ENCODE data around the gene MAP3K6.
A peak's percentile ranks its signal among the peaks of the same experiment; 100 is the strongest.
"Not testable (repeated sequence)": the region's sequence is repeated elsewhere in the genome, so short reads cannot be mapped to it uniquely, and the experiment has no call there.

The MAP3K6 gene

GRCh38 chr1:27395441-27396195 is 28.9 kb upstream of the MAP3K6 start:
- DNase-seq (ENCODE audit: low spot score): peak; percentile 89

GRCh38 chr1:27394925-27395324 is 28.2 kb upstream of the MAP3K6 start:
- DNase-seq (ENCODE audit: low spot score): no peak

GRCh38 chr1:27394282-27394658 is 27.5 kb upstream of the MAP3K6 start:
- no peak for DNase-seq (ENCODE audit: low spot score)

- no peak for DNase-seq (ENCODE audit: low spot score)
These were observed 27.0 kb upstream of the MAP3K6 start for GRCh38 chr1:27393641-27394281.

- peak; percentile 57 for DNase-seq (ENCODE audit: low spot score)
These were observed 26.2 kb upstream of the MAP3K6 start for GRCh38 chr1:27392778-27393635.

- peak; percentile 94 for DNase-seq (ENCODE audit: low spot score)
These were observed 25.5 kb upstream of the MAP3K6 start, which contains the start of gene GPR3 for GRCh38 chr1:27392096-27392777. TSS of gene GPR3 (plus strand) at chr1:27392622. CDS start at chr1:27393799, 1,177 bp downstream.

GRCh38 chr1:27391511-27392095 is 24.8 kb upstream of the MAP3K6 start:
- DNase-seq (ENCODE audit: low spot score): peak; percentile 67

GRCh38 chr1:27388337-27389005 is 21.7 kb upstream of the MAP3K6 start:
- DNase-seq (ENCODE audit: low spot score): peak; percentile 70

GRCh38 chr1:27384797-27385196 is 18.0 kb upstream of the MAP3K6 start:
- not testable (repeated sequence) for DNase-seq (ENCODE audit: low spot score)

GRCh38 chr1:27383661-27384060 is 16.9 kb upstream of the MAP3K6 start:
- no peak for DNase-seq (ENCODE audit: low spot score)

GRCh38 chr1:27383039-27383605 is 16.4 kb upstream of the MAP3K6 start, which contains the start of gene CD164L2:
TSS of gene CD164L2 (minus strand) at chr1:27383333. CDS start at chr1:27383239, 94 bp downstream.
- peak; percentile 85 for DNase-seq (ENCODE audit: low spot score)

GRCh38 chr1:27381969-27382762 is 15.4 kb upstream of the MAP3K6 start:
- DNase-seq (ENCODE audit: low spot score): no peak

- no peak for DNase-seq (ENCODE audit: low spot score)
These were observed 14.3 kb upstream of the MAP3K6 start for GRCh38 chr1:27380766-27381733.

GRCh38 chr1:27380224-27380623 is 13.5 kb upstream of the MAP3K6 start:
- DNase-seq (ENCODE audit: low spot score): no peak

GRCh38 chr1:27379564-27380122 is 12.9 kb upstream of the MAP3K6 start:
- no peak for DNase-seq (ENCODE audit: low spot score)

- DNase-seq (ENCODE audit: low spot score): no peak
These were observed 11.2 kb upstream of the MAP3K6 start for GRCh38 chr1:27377760-27378495.

- no peak for DNase-seq (ENCODE audit: low spot score)
These were observed 7.8 kb upstream of the MAP3K6 start, which contains the start of gene FCN3 for GRCh38 chr1:27374362-27375086. TSS of gene FCN3 (minus strand) at chr1:27374824. CDS start at chr1:27374818, 6 bp downstream.

All from ecto neural progenitor cell (in vitro differentiated cells).